ENCODE data around the gene KRT36. TPM values are rescaled to one million over a fixed set of nuclear protein-coding genes. Genes with fewer than 3 reads are reported as not detected.
A peak's percentile ranks its signal among the peaks of the same experiment; 100 is the strongest.

Gene KRT36
- polyA plus RNA-seq, 3 donors, result 0.24 to 0.87 (median 0.25) TPM

DNA sequence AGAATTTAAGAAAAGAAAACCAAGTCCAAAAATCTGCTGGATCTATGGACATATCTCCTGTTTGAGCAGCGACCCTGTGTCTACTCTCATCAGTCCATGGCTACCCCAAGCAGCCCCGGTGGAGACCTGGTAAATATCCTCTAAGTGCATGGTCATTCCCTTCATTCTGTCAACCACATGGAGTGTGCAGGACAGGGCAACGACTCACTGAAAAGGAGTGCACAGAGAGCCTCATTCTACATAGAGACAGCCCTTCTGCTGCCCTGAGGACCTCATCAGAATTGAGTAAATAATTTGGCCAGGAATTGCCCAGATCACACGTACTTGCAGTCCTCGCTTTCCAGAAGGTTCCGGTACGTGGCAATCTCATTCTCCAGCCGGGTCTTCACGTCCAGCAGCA lies 51.9 kb downstream of the KRT36 start:
- Mint-ChIP-seq H3K9me3 (peaks cover 0 to 3% (median 0%) of the 10 kb centered on the region in 7 donors), H3K27me3 (ENCODE audit: low read depth in 3 of 3) (peaks cover 7 to 13% (median 8%) of the 10 kb centered on the region in 3 donors), H3K36me3 (no peaks in the 10 kb centered on the region), H3K4me3 (no peak overlapping the region), H3K27ac (no peak overlapping the region), H3K4me1 (peaks cover 1% of the 10 kb centered on the region)
- H2AFZ ChIP-seq (ENCODE audit: insufficient read depth, low read depth, low read length, poor library complexity, severe bottlenecking), result no peak overlapping the region
- H3K4me2 ChIP-seq (replicated peaks; ENCODE audit: extremely low read depth, low read length, poor library complexity, severe bottlenecking), result no peak overlapping the region
- no peak for TF ChIP-seq CTCF (IDR thresholded peaks at IDR 0.05)
- no peak overlapping the region for H3K4me3 ChIP-seq (replicated peaks in 1 of 3; ENCODE audit: low read depth in 2 of 3, low read length in 3 of 3)
- 92% methylated on average over 9 of the region's 9 CpGs for WGBS (ENCODE audit: insufficient coverage)
- no peaks in the 10 kb centered on the region for H3K27me3 ChIP-seq (ENCODE audit: control insufficient read depth in 2 of 2, insufficient read depth in 2 of 2, low read length in 2 of 2)
- no peak overlapping the region for H3K27ac ChIP-seq (ENCODE audit: low read depth in 1 of 2, low read length in 2 of 2)
- intact Hi-C loops (cut with micrococcal nuclease), result no loop called here
- no peak overlapping the region for H3K9ac ChIP-seq (ENCODE audit: insufficient read depth, low read length, poor library complexity, severe bottlenecking)
- no peak for DNase-seq
- H3K79me2 ChIP-seq (ENCODE audit: insufficient read depth, low read length), result no peaks in the 10 kb centered on the region
- no peaks in the 10 kb centered on the region for H3K9me3 ChIP-seq (replicated peaks in 1 of 2; ENCODE audit: control insufficient read depth in 1 of 2, insufficient read depth in 1 of 2, low read length in 2 of 2)
- no peaks in the 10 kb centered on the region for H3K36me3 ChIP-seq (replicated peaks in 1 of 2; ENCODE audit: control insufficient read depth in 1 of 2, insufficient read depth in 2 of 2, low read length in 2 of 2)
- no peaks in the 10 kb centered on the region for H3K4me1 ChIP-seq (ENCODE audit: control insufficient read depth in 1 of 2, insufficient read depth in 2 of 2, low read length in 2 of 2)
- H4K20me1 ChIP-seq (ENCODE audit: insufficient read depth, low read length), result no peaks in the 10 kb centered on the region

GRCh38 chr17:41437254-41437653 lies 52.5 kb downstream of the KRT36 start:
- Histone ChIP-seq H3K27me3 (ENCODE audit: control insufficient read depth in 2 of 2, insufficient read depth in 2 of 2, low read length in 2 of 2) (no peaks in the 10 kb centered on the region), H3K27ac (ENCODE audit: low read depth in 1 of 2, low read length in 2 of 2) (no peak overlapping the region), H3K9me3 (replicated peaks in 1 of 2; ENCODE audit: control insufficient read depth in 1 of 2, insufficient read depth in 1 of 2, low read length in 2 of 2) (no peaks in the 10 kb centered on the region), H3K4me3 (replicated peaks in 1 of 3; ENCODE audit: low read depth in 2 of 3, low read length in 3 of 3) (no peak overlapping the region), H2AFZ (ENCODE audit: insufficient read depth, low read depth, low read length, poor library complexity, severe bottlenecking) (no peak overlapping the region), H3K79me2 (ENCODE audit: insufficient read depth, low read length) (no peaks in the 10 kb centered on the region), H3K4me1 (ENCODE audit: control insufficient read depth in 1 of 2, insufficient read depth in 2 of 2, low read length in 2 of 2) (no peaks in the 10 kb centered on the region), H4K20me1 (ENCODE audit: insufficient read depth, low read length) (no peaks in the 10 kb centered on the region), H3K9ac (ENCODE audit: insufficient read depth, low read length, poor library complexity, severe bottlenecking) (no peak overlapping the region), H3K4me2 (replicated peaks; ENCODE audit: extremely low read depth, low read length, poor library complexity, severe bottlenecking) (no peak overlapping the region), H3K36me3 (replicated peaks in 1 of 2; ENCODE audit: control insufficient read depth in 1 of 2, insufficient read depth in 2 of 2, low read length in 2 of 2) (no peaks in the 10 kb centered on the region)
- Mint-ChIP-seq H3K36me3 (no peaks in the 10 kb centered on the region), H3K27me3 (ENCODE audit: low read depth in 3 of 3) (peaks cover 6 to 13% (median 11%) of the 10 kb centered on the region in 3 donors), H3K4me3 (no peak overlapping the region), H3K27ac (no peak overlapping the region), H3K4me1 (peaks cover 5% of the 10 kb centered on the region), H3K9me3 (peaks cover 0 to 3% (median 0%) of the 10 kb centered on the region in 7 donors)
- no peak for TF ChIP-seq CTCF (IDR thresholded peaks at IDR 0.05)
- WGBS (ENCODE audit: insufficient coverage), result 77% methylated on average over 7 of the region's 7 CpGs
- intact Hi-C loops (cut with micrococcal nuclease), result no loop called here
- DNase-seq, result no peak

Small RNA genes within 50 kb of the gene (small RNA-seq; reads per million reads assigned to genes)
- gene RNU2-32P (ENCODE audit: insufficient read length, low read depth), result 2.8 reads per million, percentile 19 among the genes with 10 or more reads in this experiment

Other genes starting within 250 kb of the KRT36 start
- gene KRTAP9-4, start 240.2 kb downstream of the KRT36 start, polyA plus RNA-seq, result not detected
- gene KRTAP9-9, start 234.5 kb downstream of the KRT36 start, polyA plus RNA-seq, result not detected
- gene KRTAP9-6, start 224.5 kb downstream of the KRT36 start, polyA plus RNA-seq, result not detected
- gene KRTAP9-7, start 214.2 kb downstream of the KRT36 start, polyA plus RNA-seq, result not detected
- not detected for gene KRTAP29-1, start 187.1 kb downstream of the KRT36 start, polyA plus RNA-seq
- not detected for gene KRTAP16-1, start 180.6 kb downstream of the KRT36 start, polyA plus RNA-seq
- gene KRTAP17-1, start 174.2 kb downstream of the KRT36 start, polyA plus RNA-seq, result not detected
- not detected for gene KRT33A, start 139.1 kb downstream of the KRT36 start, polyA plus RNA-seq
- gene KRT33B, start 120.1 kb downstream of the KRT36 start, polyA plus RNA-seq, result not detected
- gene KRT34, start 107.6 kb downstream of the KRT36 start, polyA plus RNA-seq, result not detected
- gene KRT31, start 92.3 kb downstream of the KRT36 start, polyA plus RNA-seq, result not detected
- gene KRT37, start 65.3 kb downstream of the KRT36 start, polyA plus RNA-seq, result not detected
- not detected for gene KRT38, start 48.9 kb downstream of the KRT36 start, polyA plus RNA-seq
- not detected for gene KRT32, start 22.5 kb downstream of the KRT36 start, polyA plus RNA-seq
- not detected for gene KRT35, start 8.8 kb downstream of the KRT36 start, polyA plus RNA-seq
- not detected for gene KRT13, start 15.7 kb upstream of the KRT36 start, polyA plus RNA-seq
- gene KRT15, start 29.0 kb upstream of the KRT36 start, polyA plus RNA-seq, result under 1 TPM in 1 of 3 donors, not detected in 2; 0.03 TPM
- gene KRT19, start 38.4 kb upstream of the KRT36 start, polyA plus RNA-seq, result not detected
- not detected for gene KRT9, start 82.1 kb upstream of the KRT36 start, polyA plus RNA-seq
- gene KRT14, start 97.0 kb upstream of the KRT36 start, polyA plus RNA-seq, result not detected
- not detected for gene KRT16, start 122.9 kb upstream of the KRT36 start, polyA plus RNA-seq
- under 1 TPM in 1 of 3 donors, not detected in 2; 0.49 TPM for gene KRT17, start 134.7 kb upstream of the KRT36 start, polyA plus RNA-seq
- 1,000 to 10,000 TPM; 1,176 to 1,536 (median 1,425) TPM for gene EIF1, start 199.0 kb upstream of the KRT36 start, polyA plus RNA-seq
- not detected for gene GAST, start 222.4 kb upstream of the KRT36 start, polyA plus RNA-seq
- not detected for gene HAP1, start 244.7 kb upstream of the KRT36 start, polyA plus RNA-seq

Data from CD14-positive monocyte (primary cell).